Activated T-cell treated with anti-CD3 and anti-CD28 coated beads for 24 hours (primary cell): ENCODE results near the gene NAPB.

Source experiments
- DNase-seq: peaks from one replicate; pipeline ENCODE4 v3.0.0-alpha.2; 2020; ENCODE audit warnings: low read depth

NAPB gene

GRCh38 chr20:23344336-23344735 lies 77.0 kb downstream of the NAPB start:
- DNase-seq = no peak

GRCh38 chr20:23343590-23343989 lies 77.7 kb downstream of the NAPB start:
- DNase-seq = no peak

- no peak for DNase-seq
Measured at GRCh38 chr20:23341073-23341472, 80.2 kb downstream of the NAPB start.

- no peak for DNase-seq
Measured at GRCh38 chr20:23340524-23340923, 80.8 kb downstream of the NAPB start.

GRCh38 chr20:23339986-23340385 lies 81.3 kb downstream of the NAPB start:
- DNase-seq = no peak

- DNase-seq = no peak
Measured at GRCh38 chr20:23337312-23337711, 84.0 kb downstream of the NAPB start.

- no peak for DNase-seq
Measured at GRCh38 chr20:23336476-23336875, 84.8 kb downstream of the NAPB start.

GRCh38 chr20:23335521-23335920 lies 85.8 kb downstream of the NAPB start:
- no peak for DNase-seq

GRCh38 chr20:23334111-23334510 lies 87.2 kb downstream of the NAPB start:
- DNase-seq = no peak

GRCh38 chr20:23332467-23332866 lies 88.8 kb downstream of the NAPB start:
- DNase-seq = no peak

GRCh38 chr20:23331450-23332350 lies 89.6 kb downstream of the NAPB start:
- DNase-seq = no peak

- DNase-seq = no peak
Measured at GRCh38 chr20:23327617-23328333, 93.5 kb downstream of the NAPB start.

- DNase-seq = no peak
Measured at GRCh38 chr20:23326774-23327173, 94.5 kb downstream of the NAPB start.

GRCh38 chr20:23325107-23325506 lies 96.2 kb downstream of the NAPB start:
- no peak for DNase-seq
